ENCODE data around the gene EXOC3L1. TPM values are rescaled to one million over a fixed set of nuclear protein-coding genes. Genes with fewer than 3 reads are reported as not detected.

Gene EXOC3L1
- total and polyA plus RNA-seq, 4 donors: 9.7 to 16.5 (median 12.0) TPM

DNA sequence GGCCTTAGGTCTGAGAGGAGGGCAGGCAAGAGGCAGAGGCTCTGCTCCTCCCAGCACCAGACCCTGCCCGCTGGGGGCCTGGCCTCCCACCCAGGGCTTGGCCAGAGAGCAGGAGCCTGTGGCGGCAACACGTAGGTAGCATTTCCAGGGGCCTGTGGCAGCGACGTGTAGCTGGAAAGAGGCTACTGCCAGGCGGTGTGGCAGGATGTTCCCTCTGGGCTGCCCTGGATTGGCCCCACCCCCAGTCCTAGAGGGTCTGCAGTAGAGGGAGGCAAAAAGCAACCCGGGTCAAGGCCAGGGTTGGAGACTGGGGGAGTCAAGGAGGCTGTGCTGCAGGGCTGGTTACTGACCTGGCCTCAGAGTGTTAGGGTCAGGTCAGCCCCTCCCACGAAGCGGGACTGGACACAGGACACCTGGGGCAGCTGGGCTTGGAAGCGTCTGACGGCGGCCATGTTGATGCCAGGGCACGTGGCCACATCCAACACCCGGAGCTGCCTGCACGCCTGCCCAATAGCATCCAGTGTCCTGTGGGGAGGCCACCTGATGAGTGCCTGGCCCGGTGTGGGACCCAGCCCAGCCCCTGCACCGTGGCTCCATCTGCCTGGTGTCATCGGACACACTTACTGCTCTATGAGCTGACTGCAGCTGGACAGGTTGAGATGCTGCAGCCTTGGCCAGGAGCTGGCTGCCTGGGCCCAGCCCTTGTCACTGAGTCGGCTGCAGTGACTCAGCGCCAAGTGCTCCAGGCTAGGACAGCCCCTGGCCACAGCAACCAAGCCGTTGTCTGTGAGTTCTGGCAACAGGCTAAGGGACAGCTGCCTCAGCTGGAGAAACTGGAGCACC lies 17.5 kb upstream of the EXOC3L1 start:
- no peak for TF ChIP-seq CTCF (IDR thresholded peaks at IDR 0.05; ENCODE audit: control extremely low read depth, extremely low read depth)
- Histone ChIP-seq H3K4me1 (ENCODE audit: control insufficient read depth in 5 of 5, insufficient read depth in 5 of 5, low read length in 5 of 5) (peaks cover 0 to 7% (median 0%) of the 10 kb centered on the region in 5 donors), H3K36me3 (ENCODE audit: control insufficient read depth in 4 of 4, insufficient read depth in 4 of 4, low read length in 4 of 4) (peaks cover 3 to 20% (median 3%) of the 10 kb centered on the region in 4 donors), H3K9ac (ENCODE audit: insufficient read depth in 1 of 2, low read length in 2 of 2) (no peak overlapping the region), H3K4me3 (no peak overlapping the region), H3K9me3 (ENCODE audit: control insufficient read depth in 4 of 4, insufficient read depth in 3 of 4, low read length in 3 of 4) (no peaks in the 10 kb centered on the region), H3K27me3 (ENCODE audit: control insufficient read depth in 3 of 3, insufficient read depth in 3 of 3, low read length in 2 of 3) (no peaks in the 10 kb centered on the region), H3K27ac (ENCODE audit: low read depth in 1 of 2, low read length in 1 of 2) (no peak overlapping the region)
- ATAC-seq (ENCODE audit: insufficient read depth, low FRiP score) (peak; percentile 21), DNase-seq (no peak)
- WGBS, 2 donors: 74 to 80% methylated on average over 21 of the region's 21 CpGs

- Histone ChIP-seq H3K27ac (ENCODE audit: low read depth in 1 of 2, low read length in 1 of 2) (no peak overlapping the region), H3K4me1 (ENCODE audit: control insufficient read depth in 5 of 5, insufficient read depth in 5 of 5, low read length in 5 of 5) (peaks cover 0 to 7% (median 0%) of the 10 kb centered on the region in 5 donors), H3K27me3 (ENCODE audit: control insufficient read depth in 3 of 3, insufficient read depth in 3 of 3, low read length in 2 of 3) (no peaks in the 10 kb centered on the region), H3K4me3 (no peak overlapping the region), H3K9ac (ENCODE audit: insufficient read depth in 1 of 2, low read length in 2 of 2) (no peak overlapping the region), H3K9me3 (ENCODE audit: control insufficient read depth in 4 of 4, insufficient read depth in 3 of 4, low read length in 3 of 4) (no peaks in the 10 kb centered on the region), H3K36me3 (ENCODE audit: control insufficient read depth in 4 of 4, insufficient read depth in 4 of 4, low read length in 4 of 4) (peaks cover 3 to 26% (median 4%) of the 10 kb centered on the region in 4 donors)
- 94 to 95% methylated on average over 3 of the region's 3 CpGs for WGBS, 2 donors
- ATAC-seq (ENCODE audit: insufficient read depth, low FRiP score) (no peak), DNase-seq (no peak)
- TF ChIP-seq CTCF (IDR thresholded peaks at IDR 0.05; ENCODE audit: control extremely low read depth, extremely low read depth): no peak
Measured at GRCh38 chr16:67206838-67207248, 16.9 kb upstream of the EXOC3L1 start.

DNA sequence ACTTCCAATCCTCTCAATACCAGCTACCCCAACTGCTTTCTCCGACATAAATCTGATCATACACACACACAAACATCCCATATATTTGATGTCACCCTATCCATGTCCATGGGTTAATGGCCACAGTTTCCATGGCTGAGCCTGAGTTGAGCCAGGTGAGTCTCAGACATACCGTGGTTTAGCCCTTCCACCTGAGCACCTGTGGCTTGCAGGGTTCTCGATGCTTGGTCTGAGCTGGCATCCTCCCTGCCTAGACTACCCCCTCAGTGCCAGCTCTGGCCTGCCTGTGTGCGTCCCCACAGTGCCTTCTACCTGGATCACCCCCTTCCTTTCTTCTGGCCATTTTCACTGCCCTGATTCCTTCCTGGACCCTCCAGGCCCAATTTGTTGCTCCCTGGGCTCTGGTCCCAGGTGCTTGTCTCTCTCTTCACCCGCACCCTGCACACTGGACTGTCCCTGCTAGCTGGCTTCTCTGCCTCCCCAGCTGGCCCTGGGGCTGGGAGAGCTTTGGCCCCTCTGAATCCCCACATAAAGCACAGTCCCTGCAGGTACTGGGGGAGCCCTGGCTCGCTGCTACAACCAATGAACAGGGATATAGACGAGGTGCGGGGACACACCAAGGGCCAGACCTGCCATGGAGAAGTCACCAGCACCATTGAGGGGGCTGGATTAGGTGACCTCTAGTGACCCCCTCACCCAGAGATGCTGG lies 16.3 kb upstream of the EXOC3L1 start:
- no peak overlapping the region for H3K9ac ChIP-seq (ENCODE audit: insufficient read depth in 1 of 2, low read length in 2 of 2)
- no peak overlapping the region for H3K27ac ChIP-seq (ENCODE audit: low read depth in 1 of 2, low read length in 1 of 2)
- H3K4me3 ChIP-seq: no peak overlapping the region
- no peaks in the 10 kb centered on the region for H3K27me3 ChIP-seq (ENCODE audit: control insufficient read depth in 3 of 3, insufficient read depth in 3 of 3, low read length in 2 of 3)
- no peak for TF ChIP-seq CTCF (IDR thresholded peaks at IDR 0.05; ENCODE audit: control extremely low read depth, extremely low read depth)
- WGBS, 2 donors: 95 to 98% methylated on average over 8 of the region's 8 CpGs
- no peak for DNase-seq
- ATAC-seq (ENCODE audit: insufficient read depth, low FRiP score): no peak
- no peaks in the 10 kb centered on the region for H3K9me3 ChIP-seq (ENCODE audit: control insufficient read depth in 4 of 4, insufficient read depth in 3 of 4, low read length in 3 of 4)
- peaks cover 3 to 32% (median 6%) of the 10 kb centered on the region in 4 donors for H3K36me3 ChIP-seq (ENCODE audit: control insufficient read depth in 4 of 4, insufficient read depth in 4 of 4, low read length in 4 of 4)
- peaks cover 0 to 7% (median 0%) of the 10 kb centered on the region in 5 donors for H3K4me1 ChIP-seq (ENCODE audit: control insufficient read depth in 5 of 5, insufficient read depth in 5 of 5, low read length in 5 of 5)

Measured in lung (tissue), 12 donors.